ENCODE results near the gene OPRM1. TPM values are rescaled to one million over a fixed set of nuclear protein-coding genes. Genes with fewer than 3 reads are reported as not detected.

The OPRM1 gene
- total RNA-seq, 1 donor from 2014 or later = not detected

- Mint-ChIP-seq H3K9me3 (peaks cover 3% of the 10 kb centered on the region), H3K27ac (no peak overlapping the region), H3K36me3 (no peaks in the 10 kb centered on the region), H3K4me1 (no peaks in the 10 kb centered on the region), H3K27me3 (ENCODE audit: insufficient read depth, low read depth) (peaks cover 3% of the 10 kb centered on the region), H3K4me3 (no peak overlapping the region)
- Histone ChIP-seq H3F3A (ENCODE audit: low read depth) (no peaks in the 10 kb centered on the region), H3K27ac (no peak overlapping the region), H2AFZ (replicated peaks) (no peak overlapping the region), H4K20me1 (ENCODE audit: low read depth) (no peaks in the 10 kb centered on the region), H3K36me3 (no peaks in the 10 kb centered on the region), H3K4me2 (no peak overlapping the region), H3K79me2 (ENCODE audit: low read depth) (no peaks in the 10 kb centered on the region), H3K27me3 (no peaks in the 10 kb centered on the region), H3K4me3 (no peak overlapping the region), H3K4me1 (no peaks in the 10 kb centered on the region), H3K9ac (no peak overlapping the region), H3K9me3 (ENCODE audit: low read depth) (no peaks in the 10 kb centered on the region)
- no peak for DNase-seq (ENCODE audit: low spot score)
- TF ChIP-seq EZH2 (IDR thresholded peaks at IDR 0.05) (no peak), CTCF (IDR thresholded peaks at IDR 0.05) (no peak), EZH2phosphoT487 (IDR thresholded peaks at IDR 0.05) (no peak)
Measured at GRCh38 chr6:154056536-154056935, 17.5 kb downstream of the OPRM1 start.

- H3F3A ChIP-seq (ENCODE audit: low read depth) = no peaks in the 10 kb centered on the region
- H3K9ac ChIP-seq = no peak overlapping the region
- no peaks in the 10 kb centered on the region for H3K9me3 ChIP-seq (ENCODE audit: low read depth)
- no peak overlapping the region for H3K27ac ChIP-seq
- Mint-ChIP-seq H3K27ac (no peak overlapping the region), H3K4me1 (no peaks in the 10 kb centered on the region), H3K4me3 (no peak overlapping the region), H3K36me3 (no peaks in the 10 kb centered on the region), H3K27me3 (ENCODE audit: insufficient read depth, low read depth) (peaks cover 3% of the 10 kb centered on the region), H3K9me3 (peaks cover 3% of the 10 kb centered on the region)
- H3K4me2 ChIP-seq = no peak overlapping the region
- no peaks in the 10 kb centered on the region for H3K79me2 ChIP-seq (ENCODE audit: low read depth)
- no peaks in the 10 kb centered on the region for H4K20me1 ChIP-seq (ENCODE audit: low read depth)
- no peaks in the 10 kb centered on the region for H3K4me1 ChIP-seq
- no peak for TF ChIP-seq EZH2 (IDR thresholded peaks at IDR 0.05)
- TF ChIP-seq CTCF (IDR thresholded peaks at IDR 0.05) = no peak
- no peak for TF ChIP-seq EZH2phosphoT487 (IDR thresholded peaks at IDR 0.05)
- H3K27me3 ChIP-seq = no peaks in the 10 kb centered on the region
- H2AFZ ChIP-seq (replicated peaks) = no peak overlapping the region
- H3K4me3 ChIP-seq = no peak overlapping the region
- no peaks in the 10 kb centered on the region for H3K36me3 ChIP-seq
- no peak for DNase-seq (ENCODE audit: low spot score)
Measured at GRCh38 chr6:154057098-154057497, 18.1 kb downstream of the OPRM1 start.

- TF ChIP-seq EZH2 (IDR thresholded peaks at IDR 0.05) (no peak), EZH2phosphoT487 (IDR thresholded peaks at IDR 0.05) (no peak)
- DNase-seq (ENCODE audit: low spot score) = no peak
- Histone ChIP-seq H3K79me2 (ENCODE audit: low read depth) (no peaks in the 10 kb centered on the region), H3K4me1 (no peaks in the 10 kb centered on the region), H4K20me1 (ENCODE audit: low read depth) (no peaks in the 10 kb centered on the region), H3F3A (ENCODE audit: low read depth) (no peaks in the 10 kb centered on the region), H3K9ac (no peak overlapping the region), H2AFZ (replicated peaks) (no peak overlapping the region), H3K9me3 (ENCODE audit: low read depth) (no peaks in the 10 kb centered on the region), H3K36me3 (no peaks in the 10 kb centered on the region), H3K4me3 (no peak overlapping the region), H3K27me3 (no peaks in the 10 kb centered on the region), H3K27ac (no peak overlapping the region), H3K4me2 (no peak overlapping the region)
- Mint-ChIP-seq H3K36me3 (no peaks in the 10 kb centered on the region), H3K4me3 (no peak overlapping the region), H3K9me3 (peaks cover 3% of the 10 kb centered on the region), H3K4me1 (no peaks in the 10 kb centered on the region), H3K27me3 (ENCODE audit: insufficient read depth, low read depth) (peaks cover 3% of the 10 kb centered on the region), H3K27ac (no peak overlapping the region)
Measured at GRCh38 chr6:154058963-154059680, 20.1 kb downstream of the OPRM1 start.

DNA sequence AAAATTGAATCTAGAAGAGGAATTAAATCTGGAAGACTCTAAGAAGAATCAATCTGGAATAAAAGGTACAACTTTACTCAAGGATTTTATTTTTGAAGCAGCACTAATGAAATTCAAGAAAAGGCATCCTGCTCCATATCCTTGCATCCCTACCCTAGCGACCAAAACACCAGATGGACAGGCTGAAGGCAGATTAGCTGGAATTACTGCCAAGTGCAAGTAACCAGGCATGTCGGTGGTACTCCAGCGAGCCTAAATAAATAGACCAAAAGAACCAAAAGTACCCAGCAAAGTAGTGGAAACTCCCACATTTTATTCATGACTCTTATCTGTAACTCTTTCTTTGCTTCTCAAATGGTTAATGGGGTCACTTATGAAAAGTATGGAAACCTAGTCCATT, 21.0 kb downstream of the OPRM1 start:
- no peaks in the 10 kb centered on the region for H3K4me1 Mint-ChIP-seq
- H3K27me3 Mint-ChIP-seq (ENCODE audit: insufficient read depth, low read depth) = peaks cover 3% of the 10 kb centered on the region

More for the DNA sequence above, 21.0 kb downstream of the OPRM1 start:
- TF ChIP-seq EZH2 (IDR thresholded peaks at IDR 0.05) (no peak), CTCF (IDR thresholded peaks at IDR 0.05) (no peak), EZH2phosphoT487 (IDR thresholded peaks at IDR 0.05) (no peak)
- no peak overlapping the region for H3K4me3 Mint-ChIP-seq
- no peaks in the 10 kb centered on the region for H3F3A ChIP-seq (ENCODE audit: low read depth)
- no peak overlapping the region for H3K4me3 ChIP-seq
- H3K9me3 ChIP-seq (ENCODE audit: low read depth) = no peaks in the 10 kb centered on the region
- no peaks in the 10 kb centered on the region for H3K27me3 ChIP-seq
- no peak overlapping the region for H2AFZ ChIP-seq (replicated peaks)
- H3K79me2 ChIP-seq (ENCODE audit: low read depth) = no peaks in the 10 kb centered on the region
- H3K4me2 ChIP-seq = no peak overlapping the region
- H3K4me1 ChIP-seq = no peaks in the 10 kb centered on the region
- no peak for DNase-seq (ENCODE audit: low spot score)
- H3K36me3 ChIP-seq = no peaks in the 10 kb centered on the region
- no peaks in the 10 kb centered on the region for H3K36me3 Mint-ChIP-seq
- no peak overlapping the region for H3K9ac ChIP-seq
- H3K27ac Mint-ChIP-seq = no peak overlapping the region
- no peak overlapping the region for H3K27ac ChIP-seq
- no peaks in the 10 kb centered on the region for H3K9me3 Mint-ChIP-seq
- H4K20me1 ChIP-seq (ENCODE audit: low read depth) = no peaks in the 10 kb centered on the region
